SK-N-SH (cell line): ENCODE results near the gene DIRAS2. TPM values are rescaled to one million over a fixed set of nuclear protein-coding genes. Genes with fewer than 3 reads are reported as not detected.

Experiments used
- CTCF ChIA-PET: fragments of 300-600, 350-600 bp; formaldehyde crosslinking; extraction: SDS; loops from one replicate; lab custom pipeline; 2021; lab: Yijun Ruan, JAX
- POLR2A ChIA-PET: fragments of 350-600 bp; sonication (Branson Sonifier 250); formaldehyde crosslinking; extraction: SDS; loops from one replicate; lab custom pipeline; 2020; ENCODE audit warnings: antibody characterized with exemption, inconsistent platforms; lab: Yijun Ruan, JAX
- DNase-seq: peaks from one replicate; pipeline ENCODE4 v3.0.0; 2012
- H2AFZ ChIP-seq: fragments of 200-600 bp; sonication (generic); 2 replicates; pipeline ENCODE4 v1.8.1; 2016; ENCODE audit warnings: antibody characterized with exemption, mild to moderate bottlenecking, low read depth
- H3F3A ChIP-seq: fragments of 200-600 bp; sonication (generic); replicated peaks from 2 replicates; pipeline ENCODE3; 2016; ENCODE audit warnings: antibody characterized with exemption, mild to moderate bottlenecking; ENCODE audit not compliant: insufficient read depth
- H3K27ac ChIP-seq, 2 experiments: fragments of 200-500 bp in 1 of 2; fragments of 200-600 bp in 1 of 2; sonication (Bioruptor generic) in 1 of 2; sonication (generic), shearing (Covaris generic) in 1 of 2; 2 replicates each; pipeline versions ENCODE4 v1.5.1 to v1.6.1; 2014 to 2016; ENCODE audit warnings: low read depth in 2 of 2, inconsistent platforms in 1 of 2, low read length in 1 of 2, mild to moderate bottlenecking in 1 of 2, mixed read lengths in 1 of 2
- H3K27me3 ChIP-seq: fragments of 200-600 bp; sonication (generic), shearing (Covaris generic); 2 replicates; pipeline ENCODE4 v1.6.1; 2016; ENCODE audit warnings: mixed run types; ENCODE audit not compliant: insufficient read depth
- H3K36me3 ChIP-seq, 2 experiments: fragments of 200-500 bp in 1 of 2; fragments of 200-600 bp in 1 of 2; sonication (Bioruptor generic) in 1 of 2; sonication (generic) in 1 of 2; replicated peaks in 1 of 2; 2 replicates each; pipeline versions ENCODE3 to v1.5.1; 2014 to 2016; ENCODE audit warnings: low read length in 1 of 2, mild to moderate bottlenecking in 1 of 2; ENCODE audit not compliant: insufficient read depth in 2 of 2, control insufficient read depth in 1 of 2
- H3K4me1 ChIP-seq, 2 experiments: fragments of 200-500 bp in 1 of 2; fragments of 200-600 bp in 1 of 2; sonication (Bioruptor generic) in 1 of 2; sonication (generic), shearing (Covaris generic) in 1 of 2; 2 replicates each; pipeline versions ENCODE4 v1.5.1 to v1.6.1; 2014 to 2016; ENCODE audit warnings: low read depth in 1 of 2, low read length in 1 of 2, mixed run types in 1 of 2; ENCODE audit not compliant: insufficient read depth in 2 of 2, control insufficient read depth in 1 of 2
- H3K4me2 ChIP-seq: fragments of 200-600 bp; sonication (generic), shearing (Covaris generic); 2 replicates; pipeline ENCODE4 v1.6.1; 2017; ENCODE audit warnings: mixed run types
- H3K4me3 ChIP-seq, 2 experiments: fragments of 200-500 bp in 1 of 2; fragments of 200-600 bp in 1 of 2; sonication (Bioruptor generic) in 1 of 2; sonication (generic), shearing (Covaris generic) in 1 of 2; 2 replicates each; pipeline versions ENCODE4 v1.5.1 to v1.8.1; 2014 to 2016; ENCODE audit warnings: low read depth in 2 of 2, inconsistent platforms in 1 of 2, low read length in 1 of 2, mild to moderate bottlenecking in 1 of 2, mixed read lengths in 1 of 2, moderate library complexity in 1 of 2
- H3K79me2 ChIP-seq: fragments of 200-600 bp; sonication (generic); 2 replicates; pipeline ENCODE4 v1.8.1; 2017; ENCODE audit warnings: mild to moderate bottlenecking; ENCODE audit not compliant: insufficient read depth
- H3K9ac ChIP-seq: fragments of 200-600 bp; sonication (generic); 2 replicates; pipeline ENCODE4 v1.6.1; 2017; ENCODE audit warnings: mixed run types
- H3K9me2 ChIP-seq: fragments of 200-600 bp; sonication (generic); 2 replicates; pipeline ENCODE4 v1.6.1; 2017; ENCODE audit warnings: mixed run types
- H3K9me3 ChIP-seq: fragments of 200-600 bp; sonication (generic); 2 replicates; pipeline ENCODE4 v1.6.1; 2017; ENCODE audit warnings: mixed run types, mild to moderate bottlenecking, moderate library complexity
- H4K20me1 ChIP-seq: fragments of 200-600 bp; sonication (generic); 2 replicates; pipeline ENCODE4 v1.6.1; 2017; ENCODE audit warnings: mild to moderate bottlenecking, mixed run types; ENCODE audit not compliant: insufficient read depth
- CHD2 ChIP-seq: fragments of 150-350 bp; IDR thresholded peaks from 2 replicates; pipeline ENCODE4 v1.6.1; 2018; ENCODE audit warnings: low read length; ENCODE audit not compliant: partially characterized antibody
- FOXJ3 ChIP-seq: sonication (generic); formaldehyde crosslinking; IDR thresholded peaks from 2 replicates; pipeline ENCODE4 v1.5.1; 2020; ENCODE audit warnings: mild to moderate bottlenecking, missing genetic modification reagents
- FOXM1 ChIP-seq: IDR thresholded peaks from 2 replicates; pipeline ENCODE4 v1.4.0; 2012; ENCODE audit warnings: low read depth, mild to moderate bottlenecking
- GABPA ChIP-seq: IDR thresholded peaks from 2 replicates; pipeline ENCODE4 v1.4.0; 2012; ENCODE audit warnings: low read depth, mild to moderate bottlenecking
- GATA2 ChIP-seq: sonication (generic); formaldehyde crosslinking; IDR thresholded peaks from 2 replicates; pipeline ENCODE4 v1.5.0; 2020; ENCODE audit warnings: mild to moderate bottlenecking, missing genetic modification reagents
- NRF1 ChIP-seq: IDR thresholded peaks from 2 replicates; pipeline ENCODE4 v1.6.1; 2012; ENCODE audit warnings: low read depth, mild to moderate bottlenecking, low read length
- POLR2AphosphoS5 ChIP-seq: IDR thresholded peaks from 2 replicates; pipeline ENCODE4 v1.6.1; 2012; ENCODE audit warnings: low read depth, low read length
- RAD21 ChIP-seq: IDR thresholded peaks from 2 replicates; pipeline ENCODE4 v1.6.1; 2012; ENCODE audit warnings: mild to moderate bottlenecking, low read length
- RCOR1 ChIP-seq: fragments of 150-350 bp; IDR thresholded peaks from 2 replicates; pipeline ENCODE4 v1.6.1; 2017; ENCODE audit warnings: antibody characterized with exemption, low read length
- RXRA ChIP-seq: IDR thresholded peaks from 2 replicates; pipeline ENCODE4 v1.4.0; 2012; ENCODE audit warnings: low read depth, mild to moderate bottlenecking, borderline replicate concordance
- SIN3A ChIP-seq: IDR thresholded peaks from 2 replicates; pipeline ENCODE4 v1.6.1; 2012; ENCODE audit warnings: low read depth, mild to moderate bottlenecking, low read length, moderate library complexity, borderline replicate concordance
- SMC3 ChIP-seq: IDR thresholded peaks from 2 replicates; pipeline ENCODE4 v1.6.1; 2012; ENCODE audit warnings: low read depth, low read length, improper control_type of control experiment
- TAF1 ChIP-seq: IDR thresholded peaks from 2 replicates; pipeline ENCODE4 v1.6.1; 2012; ENCODE audit warnings: low read depth, mild to moderate bottlenecking, low read length, moderate library complexity, borderline replicate concordance
- TCF12 ChIP-seq: IDR thresholded peaks from 2 replicates; pipeline ENCODE4 v1.4.0; 2012
- TEAD4 ChIP-seq: IDR thresholded peaks from 2 replicates; pipeline ENCODE4 v1.4.0; 2012; ENCODE audit warnings: mild to moderate bottlenecking, borderline replicate concordance; ENCODE audit not compliant: insufficient read depth
- WGBS: methylation state at CpG from one replicate; pipeline ENCODE4 v1.1.6; 2017; ENCODE audit warnings: low lambda C conversion rate; 5-methylcytosine and 5-hydroxymethylcytosine counted together
- polyA plus RNA-seq, 3 experiments: library from polyadenylated mRNA; depleted of rRNA; stranded (reverse); fragments of >200 nt; gene quantifications; 2 replicates each; pipeline ENCODE4 v1.2.3, GENCODE V29; 2012
- TF ChIP-seq, protein P1 (sequence below): IDR thresholded peaks from 2 replicates; pipeline ENCODE4 v1.4.0; 2012; ENCODE audit warnings: low read depth
- TF ChIP-seq, protein P2 (sequence below): IDR thresholded peaks from 2 replicates; pipeline ENCODE4; 2012
- TF ChIP-seq, protein P3 (sequence below): IDR thresholded peaks from 2 replicates; pipeline ENCODE4 v1.4.0; 2012; ENCODE audit warnings: low read depth, borderline replicate concordance
- TF ChIP-seq, protein P4 (sequence below): IDR thresholded peaks from 2 replicates; pipeline ENCODE4 v1.6.1; 2012; ENCODE audit warnings: mild to moderate bottlenecking, low read depth, low read length, moderate library complexity

Gene DIRAS2
- polyA plus RNA-seq, 1 of the 3 experiments (the other 2 are of a cell fraction) = not detected

DNA sequence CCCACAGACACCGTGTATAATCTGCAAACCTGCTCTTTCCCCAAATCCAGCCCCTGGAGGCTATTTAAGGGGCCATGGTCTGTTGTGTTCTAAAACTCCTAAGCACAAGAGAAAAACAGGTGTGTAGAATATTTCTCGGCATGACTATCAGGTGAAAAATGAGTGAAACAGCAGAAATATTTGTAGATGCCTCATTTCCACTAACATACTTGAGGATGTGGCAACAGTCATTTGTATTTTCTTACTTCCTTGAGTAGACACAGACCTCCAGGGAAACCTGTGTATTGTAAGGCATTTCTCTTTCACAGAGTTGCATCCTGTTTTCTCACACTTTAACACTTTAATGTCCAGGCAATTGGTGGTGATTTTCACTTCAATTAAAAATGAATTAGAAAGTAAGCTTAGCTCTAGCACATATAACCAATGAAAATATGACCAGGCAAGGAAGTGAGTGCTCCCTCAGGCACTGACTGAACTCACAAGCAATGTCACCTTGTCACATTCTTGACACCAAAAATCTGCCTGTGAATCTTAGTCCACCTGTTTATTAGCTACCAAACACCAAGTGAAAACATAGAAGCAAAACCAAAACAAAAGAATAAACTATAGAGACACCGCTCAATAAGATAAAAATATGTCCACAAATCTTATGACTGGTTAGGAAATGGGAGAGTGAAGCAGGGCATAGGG lies 64.4 kb downstream of the DIRAS2 start:
- H3K4me3 ChIP-seq = no peak overlapping the region
- WGBS = 41% methylated on average over 3 of the region's 3 CpGs
- no peaks in the 10 kb centered on the region for H3K9me2 ChIP-seq
- no peak overlapping the region for H3K27ac ChIP-seq
- TF ChIP-seq, protein P1, sequence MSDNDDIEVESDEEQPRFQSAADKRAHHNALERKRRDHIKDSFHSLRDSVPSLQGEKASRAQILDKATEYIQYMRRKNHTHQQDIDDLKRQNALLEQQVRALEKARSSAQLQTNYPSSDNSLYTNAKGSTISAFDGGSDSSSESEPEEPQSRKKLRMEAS = no peak
- TF ChIP-seq TEAD4 (no peak), SMC3 (no peak), CHD2 (no peak), SIN3A (no peak), GABPA (no peak), POLR2AphosphoS5 (no peak), GATA2 (CRISPR knock-in tag) (no peak), NRF1 (no peak), FOXJ3 (CRISPR knock-in tag) (no peak), RAD21 (no peak), TCF12 (no peak), TAF1 (no peak), RCOR1 (no peak), RXRA (no peak), FOXM1 (no peak)
- TF ChIP-seq, protein P2, sequence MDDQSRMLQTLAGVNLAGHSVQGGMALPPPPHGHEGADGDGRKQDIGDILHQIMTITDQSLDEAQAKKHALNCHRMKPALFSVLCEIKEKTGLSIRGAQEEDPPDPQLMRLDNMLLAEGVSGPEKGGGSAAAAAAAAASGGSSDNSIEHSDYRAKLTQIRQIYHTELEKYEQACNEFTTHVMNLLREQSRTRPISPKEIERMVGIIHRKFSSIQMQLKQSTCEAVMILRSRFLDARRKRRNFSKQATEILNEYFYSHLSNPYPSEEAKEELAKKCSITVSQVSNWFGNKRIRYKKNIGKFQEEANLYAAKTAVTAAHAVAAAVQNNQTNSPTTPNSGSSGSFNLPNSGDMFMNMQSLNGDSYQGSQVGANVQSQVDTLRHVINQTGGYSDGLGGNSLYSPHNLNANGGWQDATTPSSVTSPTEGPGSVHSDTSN = no peak
- no peaks in the 10 kb centered on the region for H3K27me3 ChIP-seq
- no peaks in the 10 kb centered on the region for H3K79me2 ChIP-seq
- H3K36me3 ChIP-seq = no peaks in the 10 kb centered on the region
- H3K4me1 ChIP-seq = peaks cover 0 to 9% of the 10 kb centered on the region in 2 experiments; a peak in 2 of 4 replicates
- no peak overlapping the region for H2AFZ ChIP-seq
- ChIA-PET POLR2A (no interaction called here), CTCF (interaction anchor here (1.3 kb wide), 1 partner anchor 11 kb away, joined by 3 read pairs; no protein-coding TSS in a partner anchor)
- H3K9me3 ChIP-seq = no peaks in the 10 kb centered on the region
- DNase-seq = no peak
- no peak overlapping the region for H3K9ac ChIP-seq
- no peaks in the 10 kb centered on the region for H3F3A ChIP-seq
- no peak overlapping the region for H3K4me2 ChIP-seq
- no peaks in the 10 kb centered on the region for H4K20me1 ChIP-seq

DNA sequence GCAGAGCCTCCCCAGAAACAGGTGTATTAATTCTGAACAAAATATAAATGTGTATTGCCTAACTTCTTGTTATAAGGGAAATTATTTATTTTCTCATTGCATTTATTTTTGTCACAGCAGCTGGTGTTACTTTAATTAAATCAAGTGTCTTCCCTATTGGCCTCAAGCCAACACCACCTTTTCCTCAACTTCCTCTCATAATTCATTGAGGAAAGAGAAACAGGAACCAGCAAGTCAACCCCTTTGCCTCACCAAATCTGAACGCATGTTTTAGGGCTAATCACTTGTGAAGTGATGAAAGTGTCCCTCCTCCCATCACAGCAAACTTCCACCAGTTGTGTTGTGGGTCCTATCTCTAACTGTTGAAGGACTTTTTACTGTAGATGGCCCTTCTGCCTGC lies 73.1 kb downstream of the DIRAS2 start:
- ChIA-PET POLR2A (no interaction called here), CTCF (no interaction called here)
- no peak overlapping the region for H3K27ac ChIP-seq
- no peaks in the 10 kb centered on the region for H3K9me2 ChIP-seq
- no peak overlapping the region for H3K4me3 ChIP-seq
- no peaks in the 10 kb centered on the region for H3K9me3 ChIP-seq
- TF ChIP-seq NRF1 (no peak), SIN3A (no peak)
- TF ChIP-seq, protein P3, sequence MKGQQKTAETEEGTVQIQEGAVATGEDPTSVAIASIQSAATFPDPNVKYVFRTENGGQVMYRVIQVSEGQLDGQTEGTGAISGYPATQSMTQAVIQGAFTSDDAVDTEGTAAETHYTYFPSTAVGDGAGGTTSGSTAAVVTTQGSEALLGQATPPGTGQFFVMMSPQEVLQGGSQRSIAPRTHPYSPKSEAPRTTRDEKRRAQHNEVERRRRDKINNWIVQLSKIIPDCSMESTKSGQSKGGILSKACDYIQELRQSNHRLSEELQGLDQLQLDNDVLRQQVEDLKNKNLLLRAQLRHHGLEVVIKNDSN = no peak
- TF ChIP-seq, protein P4, sequence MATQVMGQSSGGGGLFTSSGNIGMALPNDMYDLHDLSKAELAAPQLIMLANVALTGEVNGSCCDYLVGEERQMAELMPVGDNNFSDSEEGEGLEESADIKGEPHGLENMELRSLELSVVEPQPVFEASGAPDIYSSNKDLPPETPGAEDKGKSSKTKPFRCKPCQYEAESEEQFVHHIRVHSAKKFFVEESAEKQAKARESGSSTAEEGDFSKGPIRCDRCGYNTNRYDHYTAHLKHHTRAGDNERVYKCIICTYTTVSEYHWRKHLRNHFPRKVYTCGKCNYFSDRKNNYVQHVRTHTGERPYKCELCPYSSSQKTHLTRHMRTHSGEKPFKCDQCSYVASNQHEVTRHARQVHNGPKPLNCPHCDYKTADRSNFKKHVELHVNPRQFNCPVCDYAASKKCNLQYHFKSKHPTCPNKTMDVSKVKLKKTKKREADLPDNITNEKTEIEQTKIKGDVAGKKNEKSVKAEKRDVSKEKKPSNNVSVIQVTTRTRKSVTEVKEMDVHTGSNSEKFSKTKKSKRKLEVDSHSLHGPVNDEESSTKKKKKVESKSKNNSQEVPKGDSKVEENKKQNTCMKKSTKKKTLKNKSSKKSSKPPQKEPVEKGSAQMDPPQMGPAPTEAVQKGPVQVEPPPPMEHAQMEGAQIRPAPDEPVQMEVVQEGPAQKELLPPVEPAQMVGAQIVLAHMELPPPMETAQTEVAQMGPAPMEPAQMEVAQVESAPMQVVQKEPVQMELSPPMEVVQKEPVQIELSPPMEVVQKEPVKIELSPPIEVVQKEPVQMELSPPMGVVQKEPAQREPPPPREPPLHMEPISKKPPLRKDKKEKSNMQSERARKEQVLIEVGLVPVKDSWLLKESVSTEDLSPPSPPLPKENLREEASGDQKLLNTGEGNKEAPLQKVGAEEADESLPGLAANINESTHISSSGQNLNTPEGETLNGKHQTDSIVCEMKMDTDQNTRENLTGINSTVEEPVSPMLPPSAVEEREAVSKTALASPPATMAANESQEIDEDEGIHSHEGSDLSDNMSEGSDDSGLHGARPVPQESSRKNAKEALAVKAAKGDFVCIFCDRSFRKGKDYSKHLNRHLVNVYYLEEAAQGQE = no peak
- H3K79me2 ChIP-seq = no peaks in the 10 kb centered on the region
- H3K9ac ChIP-seq = no peak overlapping the region
- H3K27me3 ChIP-seq = no peaks in the 10 kb centered on the region
- no peak for DNase-seq
- H3K4me1 ChIP-seq = no peaks in the 10 kb centered on the region; a peak in 1 of 4 replicates
- no peaks in the 10 kb centered on the region for H3F3A ChIP-seq
- H2AFZ ChIP-seq = no peak overlapping the region
- 33% methylated on average over 1 of the region's 1 CpG for WGBS
- H4K20me1 ChIP-seq = no peaks in the 10 kb centered on the region
- no peak overlapping the region for H3K4me2 ChIP-seq
- no peaks in the 10 kb centered on the region for H3K36me3 ChIP-seq
